ENCODE data around the gene THBD. TPM values are rescaled to one million over a fixed set of nuclear protein-coding genes. Genes with fewer than 3 reads are reported as not detected.

Gene THBD
- total and polyA plus RNA-seq, 2 experiments from 2014 or later = 0.10 to 0.97 TPM

- no peak for TF ChIP-seq ETS1 (IDR thresholded peaks at IDR 0.05)
- no peak for TF ChIP-seq CTCF (conservative IDR thresholded peaks at IDR 0.05; ENCODE audit: low read depth in 2 of 2)
- no peak for TF ChIP-seq EZH2phosphoT487 (IDR thresholded peaks at IDR 0.05; ENCODE audit: unreplicated experiment)
- TF ChIP-seq POLR2AphosphoS5 (IDR thresholded peaks at IDR 0.05; ENCODE audit: low read depth) = no peak
- TF ChIP-seq ZNF114 (CRISPR knock-in tag; IDR thresholded peaks at IDR 0.05) = no peak
- TF ChIP-seq CREB1 (CRISPR knock-in tag; IDR thresholded peaks at IDR 0.05; ENCODE audit: low read depth) = no peak
- TF ChIP-seq NANOG (IDR thresholded peaks at IDR 0.05; ENCODE audit: borderline replicate concordance) = no peak
These were observed 39.4 kb downstream of the THBD start (continued) for GRCh38 chr20:23010096-23010495.

- H3K36me3 ChIP-seq (ENCODE audit: insufficient read depth) = no peaks in the 10 kb centered on the region
- no peaks in the 10 kb centered on the region; the same call in 2 of the 3 replicates for H3K9me3 Mint-ChIP-seq
- H3K4me2 ChIP-seq = no peak overlapping the region
- H3K27ac Mint-ChIP-seq = no peak overlapping the region
- no peak overlapping the region for H3K4me3 Mint-ChIP-seq
- H3K4me1 Mint-ChIP-seq = peaks cover 6% of the 10 kb centered on the region; the same call in 2 of the 3 replicates
- no peaks in the 10 kb centered on the region for H4K20me1 ChIP-seq (replicated peaks; ENCODE audit: insufficient read depth)
- no peak for DNase-seq (ENCODE audit: low spot score)
- no peaks in the 10 kb centered on the region for H3K36me3 Mint-ChIP-seq (ENCODE audit: low read depth)
- H3K27ac ChIP-seq (ENCODE audit: low read depth) = no peak overlapping the region
- H3K4me1 ChIP-seq (ENCODE audit: insufficient read depth) = peaks cover 8% of the 10 kb centered on the region
- no peaks in the 10 kb centered on the region for H3F3A ChIP-seq (replicated peaks; ENCODE audit: low read depth)
- H3K4me3 ChIP-seq = no peak overlapping the region
- no peaks in the 10 kb centered on the region for H3K27me3 Mint-ChIP-seq (ENCODE audit: insufficient read depth, low read depth, poor library complexity)
- no peaks in the 10 kb centered on the region for H3K27me3 ChIP-seq (ENCODE audit: insufficient read depth)
- no peaks in the 10 kb centered on the region for H3K79me2 ChIP-seq (replicated peaks; ENCODE audit: insufficient read depth)
- ATAC-seq = no peak
- H2AFZ ChIP-seq = no peak overlapping the region
- H3K9me2 ChIP-seq (ENCODE audit: insufficient read depth) = no peaks in the 10 kb centered on the region
- no peak for TF ChIP-seq STAT1 (IDR thresholded peaks at IDR 0.05; ENCODE audit: unreplicated experiment)
- no peak for TF ChIP-seq CTCF (conservative IDR thresholded peaks at IDR 0.05; ENCODE audit: low read depth in 2 of 2)
- no peak for TF ChIP-seq ZNF114 (CRISPR knock-in tag; IDR thresholded peaks at IDR 0.05)
- TF ChIP-seq, protein P1, sequence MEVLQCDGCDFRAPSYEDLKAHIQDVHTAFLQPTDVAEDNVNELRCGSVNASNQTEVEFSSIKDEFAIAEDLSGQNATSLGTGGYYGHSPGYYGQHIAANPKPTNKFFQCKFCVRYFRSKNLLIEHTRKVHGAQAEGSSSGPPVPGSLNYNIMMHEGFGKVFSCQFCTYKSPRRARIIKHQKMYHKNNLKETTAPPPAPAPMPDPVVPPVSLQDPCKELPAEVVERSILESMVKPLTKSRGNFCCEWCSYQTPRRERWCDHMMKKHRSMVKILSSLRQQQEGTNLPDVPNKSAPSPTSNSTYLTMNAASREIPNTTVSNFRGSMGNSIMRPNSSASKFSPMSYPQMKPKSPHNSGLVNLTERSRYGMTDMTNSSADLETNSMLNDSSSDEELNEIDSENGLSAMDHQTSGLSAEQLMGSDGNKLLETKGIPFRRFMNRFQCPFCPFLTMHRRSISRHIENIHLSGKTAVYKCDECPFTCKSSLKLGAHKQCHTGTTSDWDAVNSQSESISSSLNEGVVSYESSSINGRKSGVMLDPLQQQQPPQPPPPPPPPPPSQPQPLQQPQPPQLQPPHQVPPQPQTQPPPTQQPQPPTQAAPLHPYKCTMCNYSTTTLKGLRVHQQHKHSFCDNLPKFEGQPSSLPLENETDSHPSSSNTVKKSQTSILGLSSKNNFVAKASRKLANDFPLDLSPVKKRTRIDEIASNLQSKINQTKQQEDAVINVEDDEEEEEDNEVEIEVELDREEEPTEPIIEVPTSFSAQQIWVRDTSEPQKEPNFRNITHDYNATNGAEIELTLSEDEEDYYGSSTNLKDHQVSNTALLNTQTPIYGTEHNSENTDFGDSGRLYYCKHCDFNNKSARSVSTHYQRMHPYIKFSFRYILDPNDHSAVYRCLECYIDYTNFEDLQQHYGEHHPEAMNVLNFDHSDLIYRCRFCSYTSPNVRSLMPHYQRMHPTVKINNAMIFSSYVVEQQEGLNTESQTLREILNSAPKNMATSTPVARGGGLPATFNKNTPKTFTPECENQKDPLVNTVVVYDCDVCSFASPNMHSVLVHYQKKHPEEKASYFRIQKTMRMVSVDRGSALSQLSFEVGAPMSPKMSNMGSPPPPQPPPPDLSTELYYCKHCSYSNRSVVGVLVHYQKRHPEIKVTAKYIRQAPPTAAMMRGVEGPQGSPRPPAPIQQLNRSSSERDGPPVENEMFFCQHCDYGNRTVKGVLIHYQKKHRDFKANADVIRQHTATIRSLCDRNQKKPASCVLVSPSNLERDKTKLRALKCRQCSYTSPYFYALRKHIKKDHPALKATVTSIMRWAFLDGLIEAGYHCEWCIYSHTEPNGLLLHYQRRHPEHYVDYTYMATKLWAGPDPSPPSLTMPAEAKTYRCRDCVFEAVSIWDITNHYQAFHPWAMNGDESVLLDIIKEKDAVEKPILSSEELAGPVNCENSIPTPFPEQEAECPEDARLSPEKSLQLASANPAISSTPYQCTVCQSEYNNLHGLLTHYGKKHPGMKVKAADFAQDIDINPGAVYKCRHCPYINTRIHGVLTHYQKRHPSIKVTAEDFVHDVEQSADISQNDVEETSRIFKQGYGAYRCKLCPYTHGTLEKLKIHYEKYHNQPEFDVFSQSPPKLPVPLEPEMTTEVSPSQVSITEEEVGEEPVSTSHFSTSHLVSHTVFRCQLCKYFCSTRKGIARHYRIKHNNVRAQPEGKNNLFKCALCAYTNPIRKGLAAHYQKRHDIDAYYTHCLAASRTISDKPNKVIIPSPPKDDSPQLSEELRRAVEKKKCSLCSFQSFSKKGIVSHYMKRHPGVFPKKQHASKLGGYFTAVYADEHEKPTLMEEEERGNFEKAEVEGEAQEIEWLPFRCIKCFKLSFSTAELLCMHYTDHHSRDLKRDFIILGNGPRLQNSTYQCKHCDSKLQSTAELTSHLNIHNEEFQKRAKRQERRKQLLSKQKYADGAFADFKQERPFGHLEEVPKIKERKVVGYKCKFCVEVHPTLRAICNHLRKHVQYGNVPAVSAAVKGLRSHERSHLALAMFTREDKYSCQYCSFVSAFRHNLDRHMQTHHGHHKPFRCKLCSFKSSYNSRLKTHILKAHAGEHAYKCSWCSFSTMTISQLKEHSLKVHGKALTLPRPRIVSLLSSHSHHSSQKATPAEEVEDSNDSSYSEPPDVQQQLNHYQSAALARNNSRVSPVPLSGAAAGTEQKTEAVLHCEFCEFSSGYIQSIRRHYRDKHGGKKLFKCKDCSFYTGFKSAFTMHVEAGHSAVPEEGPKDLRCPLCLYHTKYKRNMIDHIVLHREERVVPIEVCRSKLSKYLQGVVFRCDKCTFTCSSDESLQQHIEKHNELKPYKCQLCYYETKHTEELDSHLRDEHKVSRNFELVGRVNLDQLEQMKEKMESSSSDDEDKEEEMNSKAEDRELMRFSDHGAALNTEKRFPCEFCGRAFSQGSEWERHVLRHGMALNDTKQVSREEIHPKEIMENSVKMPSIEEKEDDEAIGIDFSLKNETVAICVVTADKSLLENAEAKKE (CRISPR knock-in tag; IDR thresholded peaks at IDR 0.05) = no peak
- TF ChIP-seq ETS1 (IDR thresholded peaks at IDR 0.05) = no peak
- TF ChIP-seq JUNB (IDR thresholded peaks at IDR 0.05; ENCODE audit: unreplicated experiment) = no peak
These were observed 39.8 kb downstream of the THBD start for GRCh38 chr20:23009636-23010035.
